OCI-LY3 (cell line): Measurements from ENCODE around the gene C10orf105.

Experiments used
- H2AFZ ChIP-seq: fragments of 200-600, 300-600 bp; shearing (Covaris generic); 2 replicates; pipeline ENCODE4 v1.6.0; 2014; ENCODE audit warnings: antibody characterized with exemption, low read depth, low read length
- H3K27ac ChIP-seq: fragments of 200-600, 300-600 bp; sonication (generic); 2 replicates; pipeline ENCODE4 v1.5.1; 2014; ENCODE audit warnings: mild to moderate bottlenecking, low read length, moderate library complexity, mixed read lengths
- H3K27me3 ChIP-seq: fragments of 200-600, 300-600 bp; sonication (generic); 2 replicates; pipeline ENCODE4 v1.6.1; 2014; ENCODE audit warnings: low read depth, low read length, mixed read lengths
- H3K36me3 ChIP-seq: fragments of 200-600, 300-600 bp; sonication (generic); replicated peaks from 2 replicates; pipeline ENCODE3; 2014; ENCODE audit warnings: low read depth, low read length, mixed read lengths
- H3K4me1 ChIP-seq: fragments of 300-600, 200-600 bp; sonication (generic); 2 replicates; pipeline ENCODE4 v1.6.1; 2014; ENCODE audit warnings: low read length, mixed read lengths
- H3K4me2 ChIP-seq: fragments of 200-600, 300-600 bp; sonication (generic); 2 replicates; pipeline ENCODE4 v1.6.1; 2014; ENCODE audit warnings: low read length, mixed read lengths
- H3K4me3 ChIP-seq: fragments of 300-600, 200-600 bp; sonication (generic); 2 replicates; pipeline ENCODE4 v1.5.1; 2014; ENCODE audit warnings: antibody characterized with exemption, mild to moderate bottlenecking, low read length, moderate library complexity
- H3K79me2 ChIP-seq: fragments of 300-600, 200-600 bp; shearing (Covaris generic); 2 replicates; pipeline ENCODE4 v1.6.1; 2014; ENCODE audit warnings: mild to moderate bottlenecking, low read length, mixed read lengths
- H3K9ac ChIP-seq: fragments of 300-600, 200-600 bp; shearing (Covaris generic); 2 replicates; pipeline ENCODE4 v1.6.0; 2014; ENCODE audit warnings: mild to moderate bottlenecking, low read length, moderate library complexity
- H3K9me3 ChIP-seq: fragments of 200-600, 300-600 bp; shearing (Covaris generic); 2 replicates; pipeline ENCODE4 v1.6.1; 2014; ENCODE audit warnings: low read length, mixed read lengths; ENCODE audit not compliant: insufficient read depth
- H4K20me1 ChIP-seq: fragments of 200-600, 300-600 bp; sonication (generic); 2 replicates; pipeline ENCODE4 v1.6.1; 2016; ENCODE audit warnings: low read length, mixed read lengths; ENCODE audit not compliant: insufficient read depth
- EZH2phosphoT487 ChIP-seq: fragments of 200-600 bp; shearing (Covaris generic); IDR thresholded peaks from 2 replicates; pipeline ENCODE4 v1.6.1; 2018; ENCODE audit warnings: antibody characterized with exemption, mixed run types, low read depth
- TF ChIP-seq, protein P1 (sequence below): fragments of 200-600, 300-600 bp; sonication (generic); IDR thresholded peaks from 2 replicates; pipeline ENCODE4 v1.5.1; 2014; ENCODE audit warnings: antibody characterized with exemption, low read length, low read depth

The C10orf105 gene

DNA sequence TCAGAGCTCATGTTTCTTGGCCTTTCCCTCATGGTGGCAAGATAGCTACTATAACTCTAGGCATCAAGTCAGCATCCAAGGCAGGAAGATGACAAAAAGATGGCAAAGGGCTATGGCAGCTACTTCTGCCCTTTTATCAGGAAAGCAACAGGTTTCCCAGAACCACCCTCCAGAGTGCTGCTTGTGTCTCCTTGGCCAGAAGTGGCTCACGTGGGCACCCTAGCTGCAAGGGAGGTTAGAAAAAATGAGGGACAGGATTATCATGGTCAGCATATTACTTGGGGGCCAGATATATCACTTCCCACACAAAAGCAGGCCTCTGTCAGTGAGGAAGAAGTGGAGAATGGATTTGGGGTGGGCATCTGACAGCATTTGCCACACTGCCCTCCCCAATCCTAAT lies 24.3 kb upstream of the C10orf105 start:
- Histone ChIP-seq H3K9me3 (no peaks in the 10 kb centered on the region), H3K36me3 (no peaks in the 10 kb centered on the region), H3K4me3 (no peak overlapping the region), H3K79me2 (no peaks in the 10 kb centered on the region), H3K27ac (no peak overlapping the region), H4K20me1 (no peaks in the 10 kb centered on the region), H3K4me2 (no peak overlapping the region), H2AFZ (no peak overlapping the region), H3K9ac (no peak overlapping the region), H3K4me1 (peaks cover 19% of the 10 kb centered on the region), H3K27me3 (no peaks in the 10 kb centered on the region)
- TF ChIP-seq, protein P1, sequence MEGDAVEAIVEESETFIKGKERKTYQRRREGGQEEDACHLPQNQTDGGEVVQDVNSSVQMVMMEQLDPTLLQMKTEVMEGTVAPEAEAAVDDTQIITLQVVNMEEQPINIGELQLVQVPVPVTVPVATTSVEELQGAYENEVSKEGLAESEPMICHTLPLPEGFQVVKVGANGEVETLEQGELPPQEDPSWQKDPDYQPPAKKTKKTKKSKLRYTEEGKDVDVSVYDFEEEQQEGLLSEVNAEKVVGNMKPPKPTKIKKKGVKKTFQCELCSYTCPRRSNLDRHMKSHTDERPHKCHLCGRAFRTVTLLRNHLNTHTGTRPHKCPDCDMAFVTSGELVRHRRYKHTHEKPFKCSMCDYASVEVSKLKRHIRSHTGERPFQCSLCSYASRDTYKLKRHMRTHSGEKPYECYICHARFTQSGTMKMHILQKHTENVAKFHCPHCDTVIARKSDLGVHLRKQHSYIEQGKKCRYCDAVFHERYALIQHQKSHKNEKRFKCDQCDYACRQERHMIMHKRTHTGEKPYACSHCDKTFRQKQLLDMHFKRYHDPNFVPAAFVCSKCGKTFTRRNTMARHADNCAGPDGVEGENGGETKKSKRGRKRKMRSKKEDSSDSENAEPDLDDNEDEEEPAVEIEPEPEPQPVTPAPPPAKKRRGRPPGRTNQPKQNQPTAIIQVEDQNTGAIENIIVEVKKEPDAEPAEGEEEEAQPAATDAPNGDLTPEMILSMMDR, result no peak
- no peak for TF ChIP-seq EZH2phosphoT487

DNA sequence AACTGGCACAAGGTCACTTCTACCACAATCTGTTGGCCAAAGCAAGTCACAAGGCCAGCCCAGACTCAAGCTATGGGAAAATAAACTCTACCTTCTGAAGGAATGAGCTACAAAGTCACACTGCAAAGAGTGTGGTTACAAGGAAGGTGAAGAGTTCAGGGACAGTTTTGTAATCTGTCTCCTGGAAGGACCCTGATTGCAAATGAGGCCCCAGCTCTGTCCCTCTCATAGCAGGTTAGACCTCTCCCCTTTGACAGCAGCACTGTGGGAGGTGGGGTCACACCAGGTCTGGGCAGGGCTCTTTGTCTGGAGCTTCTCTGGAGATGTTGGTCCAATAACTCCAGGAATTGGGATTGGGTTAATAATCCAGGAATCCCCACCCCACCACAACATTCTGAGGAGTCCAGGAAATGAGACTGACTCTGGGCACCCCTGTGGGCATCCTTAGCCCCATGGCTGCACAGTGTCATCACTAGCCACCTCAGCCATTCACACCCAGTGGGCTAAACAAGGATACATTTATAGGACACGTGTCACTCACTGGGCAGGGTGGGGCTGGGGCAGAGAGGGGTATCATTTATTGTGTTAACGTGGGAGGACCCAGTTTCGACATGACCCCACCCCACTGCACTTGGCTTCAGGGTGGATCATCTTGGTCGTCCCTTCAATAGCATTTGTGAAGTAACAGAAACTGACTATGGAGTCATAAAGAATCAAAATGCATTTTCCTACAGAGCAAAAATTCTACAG lies 23.7 kb upstream of the C10orf105 start:
- no peak overlapping the region for H3K4me3 ChIP-seq

DNA sequence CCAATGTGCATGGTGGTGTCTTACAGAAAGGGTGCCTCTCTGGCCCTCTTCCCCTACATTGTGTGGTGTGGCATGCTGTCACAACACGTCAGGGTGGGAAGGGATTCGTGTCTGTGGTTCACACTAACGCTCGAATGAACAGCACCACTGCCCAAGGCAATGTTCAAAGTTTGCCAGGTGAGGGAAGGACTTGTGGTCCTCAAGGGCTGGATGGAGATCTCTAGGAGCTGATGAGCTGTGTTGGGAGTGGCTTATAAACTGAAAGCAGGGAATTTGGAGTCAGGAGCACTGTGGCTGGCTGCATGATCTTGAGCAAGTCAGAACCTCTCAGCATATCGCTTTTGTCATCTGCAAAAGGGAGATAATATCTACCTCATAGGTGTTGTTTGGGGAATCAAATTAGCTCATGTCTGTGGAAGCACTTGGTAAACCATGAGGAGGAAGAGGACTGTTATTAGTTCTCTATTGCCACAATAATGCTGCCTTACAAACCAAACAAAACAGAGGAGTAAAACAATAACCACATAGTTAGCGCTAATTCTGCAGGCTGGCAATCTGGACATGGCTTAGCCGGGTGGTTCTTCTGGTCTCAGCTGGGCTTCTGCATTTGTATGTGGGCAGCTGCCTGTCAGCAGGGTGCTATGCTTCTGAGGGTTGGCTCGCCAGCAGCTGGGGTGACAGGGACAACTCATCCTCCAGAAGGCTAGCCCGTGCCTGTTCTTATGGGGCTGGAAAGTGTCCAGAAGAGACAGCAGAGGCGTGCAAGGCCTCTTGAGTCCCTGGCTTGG lies 22.9 kb upstream of the C10orf105 start:
- TF ChIP-seq EZH2phosphoT487, result no peak
- TF ChIP-seq, protein P1, result no peak
- H3K79me2 ChIP-seq, result no peaks in the 10 kb centered on the region
- H3K4me3 ChIP-seq, result no peak overlapping the region
- H3K4me1 ChIP-seq, result peaks cover 6% of the 10 kb centered on the region
- H3K4me2 ChIP-seq, result no peak overlapping the region
- H4K20me1 ChIP-seq, result no peaks in the 10 kb centered on the region
- H3K27ac ChIP-seq, result no peak overlapping the region
- no peak overlapping the region for H3K9ac ChIP-seq
- H2AFZ ChIP-seq, result no peak overlapping the region
- no peaks in the 10 kb centered on the region for H3K27me3 ChIP-seq
- no peaks in the 10 kb centered on the region for H3K36me3 ChIP-seq
- H3K9me3 ChIP-seq, result no peaks in the 10 kb centered on the region

More for the DNA sequence above, 23.7 kb upstream of the C10orf105 start:
- no peak for TF ChIP-seq EZH2phosphoT487
- TF ChIP-seq, protein P1, result no peak
- H3K36me3 ChIP-seq, result no peaks in the 10 kb centered on the region
- no peak overlapping the region for H3K9ac ChIP-seq
- no peaks in the 10 kb centered on the region for H4K20me1 ChIP-seq
- no peak overlapping the region for H3K27ac ChIP-seq
- no peaks in the 10 kb centered on the region for H3K79me2 ChIP-seq
- H3K9me3 ChIP-seq, result no peaks in the 10 kb centered on the region
- no peaks in the 10 kb centered on the region for H3K27me3 ChIP-seq
- no peak overlapping the region for H3K4me2 ChIP-seq
- H2AFZ ChIP-seq, result no peak overlapping the region
- peaks cover 13% of the 10 kb centered on the region for H3K4me1 ChIP-seq

DNA sequence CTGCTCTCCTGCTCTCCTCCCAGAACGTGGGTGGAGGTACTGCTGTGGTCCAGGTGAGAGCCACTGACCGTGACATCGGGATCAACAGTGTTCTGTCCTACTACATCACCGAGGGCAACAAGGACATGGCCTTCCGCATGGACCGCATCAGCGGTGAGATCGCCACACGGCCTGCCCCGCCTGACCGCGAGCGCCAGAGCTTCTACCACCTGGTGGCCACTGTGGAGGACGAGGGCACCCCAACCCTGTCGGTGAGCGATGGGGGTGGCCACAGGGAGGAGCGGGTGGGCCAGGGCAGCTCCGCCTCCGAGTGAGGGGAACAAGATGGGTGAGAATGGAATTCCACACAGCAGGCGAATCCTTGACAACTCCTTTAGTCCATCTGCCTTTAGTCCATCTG lies 22.1 kb upstream of the C10orf105 start:
- Histone ChIP-seq H3K27ac (no peak overlapping the region), H3K4me1 (no peaks in the 10 kb centered on the region), H3K36me3 (no peaks in the 10 kb centered on the region), H3K27me3 (no peaks in the 10 kb centered on the region), H2AFZ (no peak overlapping the region), H4K20me1 (no peaks in the 10 kb centered on the region), H3K4me2 (no peak overlapping the region), H3K4me3 (no peak overlapping the region), H3K9me3 (no peaks in the 10 kb centered on the region), H3K79me2 (no peaks in the 10 kb centered on the region), H3K9ac (no peak overlapping the region)
- TF ChIP-seq, protein P1, result no peak
- no peak for TF ChIP-seq EZH2phosphoT487
